NCI-H524 (cell line): ENCODE measurements around the gene INTS7.
"Not testable (repeated sequence)": the region's sequence is repeated elsewhere in the genome, so short reads cannot be mapped to it uniquely, and the experiment has no call there.

Source experiments
- DNase-seq, 2 experiments: peaks; one replicate each; lab custom pipeline; 2025; lab: John Stamatoyannopoulos, UW

Gene INTS7

GRCh38 chr1:211933946-211934714 lies 101.2 kb downstream of the INTS7 start:
- no peak for DNase-seq

DNA sequence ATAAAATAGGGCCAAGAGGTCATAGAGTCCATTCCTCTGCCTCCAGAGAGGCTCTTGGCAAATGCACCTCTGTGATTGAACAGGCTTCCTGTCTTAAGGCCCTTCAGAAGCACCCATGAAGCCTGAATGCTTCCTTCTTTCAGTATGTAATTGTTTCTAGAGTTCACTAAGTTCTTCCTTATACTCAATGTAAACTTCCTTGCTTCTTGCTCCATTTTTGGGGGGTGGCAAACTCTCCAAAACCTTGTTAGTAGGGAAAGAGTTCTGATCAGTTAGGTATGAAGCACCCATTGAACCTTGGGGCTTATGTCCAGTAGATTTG lies 102.5 kb downstream of the INTS7 start:
- DNase-seq: no peak

DNA sequence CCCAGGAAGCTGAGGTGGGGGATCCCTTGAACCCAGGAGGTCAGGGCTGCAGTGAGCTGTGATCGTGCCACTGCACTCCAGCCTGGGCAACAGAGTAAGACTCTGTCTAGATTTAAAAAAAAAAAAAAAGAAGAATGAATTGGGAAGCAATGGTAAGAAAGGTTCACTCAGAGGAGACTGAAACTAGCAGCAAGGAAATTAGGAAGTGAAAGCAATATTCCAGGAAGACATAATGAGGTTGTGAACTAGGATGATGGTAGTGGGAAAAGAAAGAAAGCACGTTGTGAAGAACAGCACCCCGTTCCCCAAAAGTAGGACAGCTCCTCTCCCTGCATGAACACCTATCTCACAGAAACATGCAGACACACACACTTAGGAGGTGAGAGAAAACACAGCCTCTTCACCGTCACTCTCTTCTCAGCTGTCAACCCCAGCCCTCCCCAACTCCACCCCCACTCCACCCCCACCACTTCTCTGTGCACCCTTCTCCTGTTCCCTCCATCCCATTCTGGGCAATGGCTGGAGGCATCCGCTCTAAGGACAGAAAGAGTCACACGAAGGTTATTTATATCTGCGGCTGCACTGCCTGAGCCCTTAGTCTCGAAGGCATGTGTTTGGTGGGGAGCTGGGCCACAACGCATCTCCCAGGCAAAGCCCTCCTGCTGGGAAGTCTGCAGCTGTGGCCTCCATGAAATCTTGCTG lies 103.0 kb downstream of the INTS7 start:
- DNase-seq: no peak

DNA sequence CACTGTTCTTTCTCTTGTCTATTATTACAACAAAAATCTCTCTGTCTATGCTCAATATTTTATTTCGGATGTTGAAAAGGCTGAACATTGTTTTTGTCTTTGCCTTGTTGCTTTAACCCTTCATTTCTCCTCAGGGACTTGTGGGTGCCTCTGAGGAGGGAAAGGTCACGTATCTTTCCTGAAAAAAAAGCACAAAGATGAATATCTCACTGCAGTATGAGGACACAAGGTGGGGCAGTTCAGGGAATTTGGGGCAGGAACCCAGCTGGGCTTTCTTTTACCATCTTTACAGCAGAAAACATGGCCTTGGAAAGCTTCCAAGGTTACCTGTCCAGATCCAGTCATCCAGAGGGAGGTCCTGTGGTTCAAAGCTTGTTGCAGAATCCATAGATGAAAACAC lies 105.7 kb downstream of the INTS7 start:
- DNase-seq: no peak

GRCh38 chr1:211928993-211929637 lies 106.2 kb downstream of the INTS7 start:
- DNase-seq: no peak

- DNase-seq: no peak
Observed at GRCh38 chr1:211928290-211928801, 107.0 kb downstream of the INTS7 start.

DNA sequence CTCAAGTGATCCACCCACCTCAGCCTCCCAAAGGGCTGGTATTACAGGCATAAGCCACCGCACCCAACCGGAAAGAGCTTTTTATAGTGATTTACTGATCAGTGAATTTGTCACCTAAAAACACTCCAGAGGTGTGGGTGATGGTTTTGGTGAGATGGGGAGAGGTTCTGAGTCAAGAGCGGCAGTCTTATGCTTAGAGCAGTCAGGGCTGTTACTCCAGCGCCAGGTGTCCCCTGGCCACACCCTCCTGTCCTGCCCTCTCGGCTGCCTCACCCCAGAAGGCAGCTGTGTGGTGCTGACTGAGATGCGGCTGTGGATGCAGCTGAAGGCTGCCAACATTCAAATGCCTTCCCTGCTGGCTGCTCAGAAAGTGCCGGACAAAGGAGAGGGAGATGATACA lies 110.3 kb downstream of the INTS7 start:
- peak in 1 of 2 experiments; percentile 38 for DNase-seq

DNA sequence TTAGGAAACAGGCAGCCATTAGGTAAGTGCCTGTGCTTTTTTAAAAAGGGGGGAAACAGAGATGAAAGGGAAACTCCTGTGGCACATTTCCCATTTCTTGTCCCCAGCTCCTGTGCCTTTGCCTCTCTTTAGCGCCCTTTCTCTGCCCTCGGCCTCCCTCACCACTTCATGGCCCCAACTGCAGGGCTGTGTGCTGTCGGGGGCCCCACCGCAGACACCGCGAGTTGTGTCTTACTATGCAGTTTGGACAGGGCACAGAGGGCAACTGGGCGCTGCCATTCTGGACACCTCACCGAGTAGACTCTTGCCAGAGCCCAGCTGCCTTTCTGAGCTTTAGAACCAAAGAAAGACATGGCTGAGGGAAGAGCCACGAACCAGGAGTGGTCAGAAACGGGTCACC lies 111.1 kb downstream of the INTS7 start:
- no peak for DNase-seq

GRCh38 chr1:211923095-211923494 lies 112.3 kb downstream of the INTS7 start:
- DNase-seq: no peak

GRCh38 chr1:211921579-211922095 lies 113.7 kb downstream of the INTS7 start:
- no peak for DNase-seq

DNA sequence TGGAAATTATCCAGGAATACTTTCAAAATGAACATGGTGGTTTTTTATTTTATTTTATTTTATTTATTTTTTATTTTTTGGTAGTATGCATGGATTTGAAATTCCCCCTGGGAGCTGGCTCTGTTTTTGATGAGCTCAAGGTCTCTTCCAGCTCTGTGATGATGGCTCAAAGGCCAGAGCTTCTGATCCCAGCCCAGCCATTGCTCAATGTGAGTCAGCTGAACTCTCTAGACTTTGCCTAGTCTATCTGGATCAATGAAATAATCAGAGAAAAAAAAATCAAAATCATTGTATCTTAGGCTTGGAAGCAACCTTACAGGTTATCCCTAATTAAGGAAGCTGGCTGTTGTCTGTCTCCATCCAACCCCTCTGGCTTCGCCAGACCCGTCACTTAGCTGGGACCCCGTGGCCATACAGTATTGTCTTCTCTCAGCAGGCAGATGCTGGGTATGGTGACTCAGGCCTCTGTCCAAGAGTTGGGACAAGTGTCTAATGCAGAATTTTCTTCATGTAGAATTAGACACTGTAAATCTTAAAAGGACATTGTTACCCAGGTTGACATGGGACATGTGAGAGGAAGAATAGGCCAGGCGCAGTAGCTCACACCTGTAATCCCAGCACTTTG lies 114.6 kb downstream of the INTS7 start:
- no peak for DNase-seq

DNA sequence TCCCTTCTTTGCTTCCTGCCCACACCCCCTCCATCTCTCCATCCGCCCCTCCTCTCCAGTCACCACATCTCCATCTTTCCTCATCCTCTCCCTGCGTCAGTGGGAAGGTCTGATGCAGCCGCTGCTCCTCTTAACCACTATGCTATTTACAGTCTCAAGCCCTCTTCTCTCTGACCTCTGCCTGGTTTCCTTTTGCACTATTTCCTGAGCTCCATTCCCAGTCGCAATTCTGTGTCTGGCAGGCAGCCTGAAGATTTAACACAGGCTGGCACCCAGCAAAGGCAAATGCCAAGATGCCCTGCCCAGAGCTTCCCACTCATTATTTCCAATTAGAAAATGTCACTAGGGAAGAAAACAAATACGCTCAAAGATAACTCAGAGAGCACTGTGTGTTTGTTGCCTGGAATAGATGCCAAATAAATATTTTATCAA lies 115.2 kb downstream of the INTS7 start:
- no peak for DNase-seq

GRCh38 chr1:211918843-211919414 lies 116.4 kb downstream of the INTS7 start:
- DNase-seq: no peak

- DNase-seq: not testable (repeated sequence)
Observed at GRCh38 chr1:211916458-211916857, 118.9 kb downstream of the INTS7 start.

GRCh38 chr1:211915924-211916323 lies 119.4 kb downstream of the INTS7 start:
- no peak for DNase-seq

DNA sequence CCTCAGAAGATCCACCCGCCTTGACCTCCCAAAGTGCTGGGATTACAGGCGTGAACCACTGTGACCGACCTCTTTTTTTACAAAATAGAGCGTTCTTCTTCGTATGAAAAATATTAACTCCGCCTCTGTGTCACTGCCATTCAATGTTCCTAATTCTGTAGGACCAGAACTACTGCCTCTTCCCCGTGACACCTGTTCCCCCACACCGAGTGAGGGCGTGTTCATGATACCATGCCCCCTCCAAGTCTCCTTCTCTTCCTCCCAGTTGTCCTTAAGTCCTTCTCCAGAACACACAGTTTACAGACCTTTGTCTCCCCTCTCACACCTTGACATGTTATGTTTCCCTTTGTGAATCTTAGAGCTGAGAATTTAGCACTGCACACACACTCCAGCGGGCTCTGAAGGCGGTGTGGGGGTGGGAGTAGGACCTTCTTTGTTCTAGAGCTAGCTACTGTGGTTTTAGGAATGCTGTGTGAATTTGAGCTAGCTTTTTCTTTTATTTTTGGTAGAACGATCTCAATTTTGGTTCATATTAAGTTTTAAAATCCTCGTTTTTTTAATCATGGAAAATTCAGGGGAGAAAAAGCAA lies 122.4 kb downstream of the INTS7 start:
- no peak for DNase-seq

DNA sequence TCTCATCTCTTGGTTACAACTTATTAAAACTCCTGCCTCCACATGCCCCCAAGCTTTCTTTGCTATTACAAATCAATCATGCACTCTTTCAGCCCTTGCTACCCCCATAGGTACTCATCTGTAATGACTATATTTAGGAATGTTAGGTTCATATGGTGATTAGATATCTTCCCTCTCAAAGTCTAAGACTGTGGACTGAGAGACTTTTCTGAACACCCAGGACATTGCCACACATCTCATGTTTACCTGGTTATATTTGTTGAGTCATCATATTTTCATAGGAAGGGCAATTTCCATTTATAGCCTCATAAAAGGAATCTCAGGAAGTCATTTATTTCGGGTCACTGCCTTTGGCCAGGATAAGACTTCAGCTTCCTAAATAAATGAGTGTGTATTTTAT lies 123.3 kb downstream of the INTS7 start:
- no peak for DNase-seq

DNA sequence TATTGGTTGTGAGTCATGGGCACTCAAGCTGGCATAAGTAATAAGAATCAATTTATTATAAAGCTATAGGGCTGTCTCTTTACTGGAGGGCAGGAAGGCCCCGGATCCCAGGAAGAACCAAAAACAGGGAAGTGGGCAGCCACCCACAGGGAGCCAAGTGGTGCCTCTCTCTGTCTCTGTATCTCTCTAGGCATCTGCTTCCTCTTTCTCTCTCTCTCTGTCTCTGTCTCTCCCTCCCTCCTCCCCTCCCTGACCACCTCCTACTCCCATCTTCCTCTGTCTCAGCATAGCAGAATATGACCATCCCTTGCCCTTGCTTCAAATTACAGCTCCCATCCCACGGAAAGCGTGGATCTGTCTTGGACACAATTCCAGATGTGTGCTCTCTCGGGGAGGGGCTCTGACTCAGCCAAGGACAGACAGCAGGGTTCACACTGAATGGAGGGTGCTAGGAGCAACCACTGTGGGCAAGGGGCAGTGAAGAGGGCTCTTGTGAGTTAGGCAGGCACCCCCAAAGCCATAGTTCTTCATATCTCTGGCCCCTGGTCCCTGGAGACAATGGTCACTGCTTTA lies 124.4 kb downstream of the INTS7 start:
- DNase-seq: no peak

DNA sequence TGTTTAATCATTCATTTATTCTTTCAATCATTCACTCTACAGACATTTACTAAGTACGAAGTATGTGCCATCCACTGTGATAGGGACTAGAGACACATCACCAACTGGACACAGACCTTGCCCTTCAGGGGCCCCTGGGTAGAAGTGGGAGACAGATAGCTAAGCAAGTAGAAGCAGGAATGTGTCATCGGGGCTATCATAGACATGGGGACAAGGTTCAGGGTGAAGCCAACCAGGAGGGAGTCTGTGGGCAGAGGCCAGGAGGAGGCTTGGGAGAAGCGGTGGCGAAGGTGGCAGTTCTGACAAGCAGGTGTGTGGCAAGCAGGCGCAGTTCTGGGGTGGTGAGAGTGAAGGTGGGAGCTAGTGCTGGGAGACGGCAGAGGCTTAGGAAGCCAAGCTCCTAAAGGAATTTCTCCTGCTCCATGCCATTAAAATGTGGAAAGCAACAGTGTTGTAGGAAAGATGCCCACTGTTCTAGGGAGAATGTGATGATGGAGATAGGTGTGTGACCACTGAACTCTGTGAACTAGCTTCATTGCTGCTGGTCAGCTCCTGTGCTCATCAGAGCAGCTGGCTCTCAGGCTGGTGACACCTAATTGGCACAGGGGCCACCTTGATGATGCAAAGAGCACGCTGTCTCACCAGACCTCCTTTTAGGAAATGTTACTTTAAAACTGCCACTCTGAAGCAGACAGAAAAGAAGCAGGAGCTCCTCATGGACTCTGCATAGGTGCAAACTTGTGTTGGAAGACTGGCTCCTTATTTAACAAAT lies 125.1 kb downstream of the INTS7 start:
- DNase-seq: no peak

- DNase-seq: no peak
Observed at GRCh38 chr1:211909395-211909794, 126.0 kb downstream of the INTS7 start.
